HCT116 (cell line): ENCODE measurements around the gene P2RX3. TPM values are rescaled to one million over a fixed set of nuclear protein-coding genes. Genes with fewer than 3 reads are reported as not detected.

ENCODE experiments used
- ATAC-seq: fragments of 200-7000 bp; cut with Tn5 transposase; 2 replicates; pipeline ENCODE4 v1.9.1; 2020; ENCODE audit warnings: mild to moderate bottlenecking, moderate library complexity
- BruUV-seq: library from RNA; stranded (reverse); fragments of 400-500 nt; replicated peaks from 2 replicates; lab custom pipeline; 2021; lab: Mats Ljungman, UMichigan
- CTCF ChIA-PET: fragments of 300-600 bp; sonication (Branson Sonifier 250); formaldehyde crosslinking; loops from one replicate; lab custom pipeline; 2021; ENCODE audit warnings: antibody characterized with exemption; lab: Charles Lee
- POLR2A ChIA-PET: fragments of 300-600, 350-600 bp; sonication (Branson Sonifier 250); formaldehyde crosslinking; loops from one replicate; lab custom pipeline; 2021; ENCODE audit warnings: antibody characterized with exemption; lab: Charles Lee
- RAD21 ChIA-PET, 2 experiments: fragments of 300-600 bp; sonication (Branson Sonifier 250); formaldehyde crosslinking; loops; one replicate each; lab custom pipeline; 2023; ENCODE audit warnings: low total read pairs in 2 of 2; ENCODE audit not compliant: uncharacterized antibody in 2 of 2, unreplicated experiment in 2 of 2, low non-redundant PET in 1 of 2; lab: Charles Lee
- DNase-seq: peaks from one replicate; pipeline ENCODE4 v3.0.0-alpha.2; 2010; ENCODE audit warnings: low read depth, low spot score
- H2AFZ ChIP-seq: fragments of 200-600 bp; shearing (Covaris generic), sonication (generic); 2 replicates; pipeline ENCODE4 v1.6.1; 2017; ENCODE audit warnings: low read depth, mixed run types, mixed read lengths, antibody characterized with exemption, low read length; ENCODE audit not compliant: poor library complexity, severe bottlenecking
- H3K27ac ChIP-seq: 2 replicates; pipeline ENCODE4 v1.5.1; 2012; ENCODE audit warnings: low read depth, low read length
- H3K27me3 ChIP-seq: fragments of 200-600 bp; sonication (generic); 2 replicates; pipeline ENCODE4 v1.6.1; 2016; ENCODE audit warnings: mixed run types, low read length, mixed read lengths; ENCODE audit not compliant: insufficient read depth
- H3K36me3 ChIP-seq, 2 experiments: fragments of 200-500 bp in 1 of 2; fragments of 200-600 bp in 1 of 2; sonication (Bioruptor generic) in 1 of 2; sonication (generic) in 1 of 2; 2 replicates each; pipeline versions ENCODE4 v1.5.1 to v1.6.1; 2014 to 2016; ENCODE audit warnings: low read length in 2 of 2, inconsistent platforms in 1 of 2, mixed read lengths in 1 of 2, mixed run types in 1 of 2; ENCODE audit not compliant: insufficient read depth in 2 of 2, control insufficient read depth in 1 of 2
- H3K4me1 ChIP-seq, 2 experiments: fragments of 200-600 bp in 1 of 2; sonication (generic) in 1 of 2; 2 replicates each; pipeline versions ENCODE4 v1.5.1 to v1.6.1; 2012 to 2017; ENCODE audit warnings: low read length in 2 of 2, inconsistent platforms in 1 of 2, mild to moderate bottlenecking in 1 of 2, mixed read lengths in 1 of 2, mixed run types in 1 of 2, moderate library complexity in 1 of 2; ENCODE audit not compliant: insufficient read depth in 2 of 2, control insufficient read depth in 1 of 2
- H3K4me2 ChIP-seq: fragments of 200-600 bp; sonication (generic); 2 replicates; pipeline ENCODE4 v1.6.1; 2017; ENCODE audit warnings: mixed run types, low read length, mixed read lengths
- H3K4me3 ChIP-seq, 2 experiments: fragments of 200-600 bp in 1 of 2; sonication (generic) in 1 of 2; replicated peaks in 1 of 2; 2 replicates each; pipeline ENCODE4 v1.5.1; 2011 to 2016; ENCODE audit warnings: low read length in 2 of 2, control low read depth in 1 of 2, low read depth in 1 of 2, mild to moderate bottlenecking in 1 of 2, mixed read lengths in 1 of 2, mixed run types in 1 of 2
- H3K79me2 ChIP-seq: fragments of 200-600 bp; sonication (generic); 2 replicates; pipeline ENCODE4 v1.6.1; 2017; ENCODE audit warnings: mild to moderate bottlenecking, mixed run types, low read length, moderate library complexity, mixed read lengths; ENCODE audit not compliant: insufficient read depth
- H3K9ac ChIP-seq: fragments of 200-600 bp; sonication (generic); 2 replicates; pipeline ENCODE4 v1.6.1; 2016; ENCODE audit warnings: low read length, mixed read lengths
- H3K9me2 ChIP-seq: fragments of 200-600 bp; sonication (generic), shearing (Covaris generic); 2 replicates; pipeline ENCODE4 v1.6.1; 2017; ENCODE audit warnings: mixed run types, mild to moderate bottlenecking, moderate library complexity; ENCODE audit not compliant: insufficient read depth
- H3K9me3 ChIP-seq, 2 experiments: fragments of 200-500 bp in 1 of 2; fragments of 200-600 bp in 1 of 2; sonication (Bioruptor generic) in 1 of 2; sonication (generic) in 1 of 2; 2 replicates each; pipeline ENCODE4 v1.6.1; 2014 to 2017; ENCODE audit warnings: low read length in 2 of 2, mixed read lengths in 2 of 2, inconsistent platforms in 1 of 2, low read depth in 1 of 2, mild to moderate bottlenecking in 1 of 2, mixed run types in 1 of 2, moderate library complexity in 1 of 2; ENCODE audit not compliant: control insufficient read depth in 1 of 2, insufficient read depth in 1 of 2
- H4K20me1 ChIP-seq: fragments of 200-600 bp; sonication (generic), shearing (Covaris generic); 2 replicates; pipeline ENCODE4 v1.6.1; 2017; ENCODE audit warnings: mixed run types, mild to moderate bottlenecking, moderate library complexity; ENCODE audit not compliant: insufficient read depth
- EGR1 ChIP-seq: IDR thresholded peaks from 2 replicates; pipeline ENCODE4 v1.6.1; 2012; ENCODE audit warnings: low read depth
- EZH2phosphoT487 ChIP-seq: fragments of 200-600 bp; IDR thresholded peaks from 2 replicates; pipeline ENCODE4 v1.6.1; 2018; ENCODE audit warnings: antibody characterized with exemption, borderline replicate concordance
- FOSL1 ChIP-seq: IDR thresholded peaks from 2 replicates; pipeline ENCODE4 v1.6.1; 2012; ENCODE audit warnings: low read depth
- POLR2A ChIP-seq: IDR thresholded peaks from 2 replicates; pipeline ENCODE4 v1.7.0; 2011; ENCODE audit warnings: borderline replicate concordance; ENCODE audit not compliant: insufficient read depth, insufficient read length; ENCODE audit errors: extremely low read depth
- RAD21 ChIP-seq: IDR thresholded peaks from 2 replicates; pipeline ENCODE4 v1.6.1; 2012; ENCODE audit warnings: low read depth, mild to moderate bottlenecking
- SP1 ChIP-seq: IDR thresholded peaks from 2 replicates; pipeline ENCODE4 v1.6.1; 2012; ENCODE audit warnings: low read depth
- SRF ChIP-seq: IDR thresholded peaks from 2 replicates; pipeline ENCODE4 v1.6.1; 2012; ENCODE audit warnings: low read depth
- TCF7L2 ChIP-seq: IDR thresholded peaks from 2 replicates; pipeline ENCODE4 v1.7.0; 2011; ENCODE audit warnings: borderline replicate concordance, inconsistent platforms; ENCODE audit not compliant: insufficient read depth, insufficient read length; ENCODE audit errors: extremely low read depth
- YY1 ChIP-seq: IDR thresholded peaks from 2 replicates; pipeline ENCODE4 v1.6.1; 2011; ENCODE audit warnings: low read length, low read depth, moderate library complexity, mild to moderate bottlenecking; ENCODE audit not compliant: insufficient replicate concordance; ENCODE audit errors: extremely low read depth
- intact Hi-C: fragments of 100-400 bp; cut with micrococcal nuclease; formaldehyde crosslinking; loops from 2 replicates; pipeline ENCODE4 v1.10.0; 2022
- total RNA-seq: library from RNA; stranded (reverse); gene quantifications from one replicate; pipeline ENCODE4 v1.2.1, GENCODE V29; 2021; ENCODE audit not compliant: unreplicated experiment
- TF ChIP-seq, protein P1 (sequence below): IDR thresholded peaks from 2 replicates; pipeline ENCODE4 v1.6.1; 2012; ENCODE audit warnings: low read depth
- TF ChIP-seq, protein P2 (sequence below): IDR thresholded peaks from 2 replicates; pipeline ENCODE4 v1.6.1; 2012

Gene P2RX3
- total RNA-seq, 1 experiment from 2014 or later: not detected

DNA sequence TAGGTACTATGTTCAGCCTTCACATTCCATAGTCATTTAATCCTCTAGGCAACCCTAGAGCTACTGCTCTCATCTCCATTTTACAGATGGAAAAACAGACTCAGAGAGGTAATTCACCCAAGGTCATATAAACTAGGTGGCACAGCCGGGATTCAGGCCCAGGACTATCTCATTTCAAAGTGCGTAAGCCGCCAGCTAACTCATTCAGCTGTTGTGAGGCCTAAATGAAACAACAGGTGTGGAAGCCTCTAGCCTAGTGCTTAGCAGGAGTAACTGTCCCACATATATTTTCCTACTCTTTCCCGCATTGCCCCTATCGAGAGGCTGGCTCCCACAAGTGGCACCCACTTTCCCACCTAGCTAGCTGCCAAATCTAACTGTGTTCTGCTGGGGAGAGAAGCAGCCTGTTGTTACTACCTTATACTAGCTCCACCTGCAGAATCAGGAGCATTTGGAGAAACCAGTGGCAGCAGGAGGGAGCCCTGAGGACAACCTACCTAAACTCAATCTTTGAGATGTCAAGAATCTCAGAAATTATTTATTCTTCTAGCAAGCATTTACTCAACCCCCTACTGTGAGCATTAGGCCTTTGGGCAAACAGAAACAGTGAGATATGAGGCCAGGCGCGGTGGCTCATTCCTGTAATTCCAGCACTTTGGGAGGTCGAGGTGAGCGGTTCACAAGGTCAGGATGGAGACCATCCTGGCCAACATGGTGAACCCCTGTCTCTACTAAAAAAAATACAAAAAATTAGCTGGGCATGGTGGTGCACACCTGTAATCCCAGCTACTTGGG is 21.9 kb downstream of the P2RX3 start (continued):
- TF ChIP-seq SP1 (no peak), SRF (no peak), YY1 (no peak), TCF7L2 (no peak)
- TF ChIP-seq, protein P1, sequence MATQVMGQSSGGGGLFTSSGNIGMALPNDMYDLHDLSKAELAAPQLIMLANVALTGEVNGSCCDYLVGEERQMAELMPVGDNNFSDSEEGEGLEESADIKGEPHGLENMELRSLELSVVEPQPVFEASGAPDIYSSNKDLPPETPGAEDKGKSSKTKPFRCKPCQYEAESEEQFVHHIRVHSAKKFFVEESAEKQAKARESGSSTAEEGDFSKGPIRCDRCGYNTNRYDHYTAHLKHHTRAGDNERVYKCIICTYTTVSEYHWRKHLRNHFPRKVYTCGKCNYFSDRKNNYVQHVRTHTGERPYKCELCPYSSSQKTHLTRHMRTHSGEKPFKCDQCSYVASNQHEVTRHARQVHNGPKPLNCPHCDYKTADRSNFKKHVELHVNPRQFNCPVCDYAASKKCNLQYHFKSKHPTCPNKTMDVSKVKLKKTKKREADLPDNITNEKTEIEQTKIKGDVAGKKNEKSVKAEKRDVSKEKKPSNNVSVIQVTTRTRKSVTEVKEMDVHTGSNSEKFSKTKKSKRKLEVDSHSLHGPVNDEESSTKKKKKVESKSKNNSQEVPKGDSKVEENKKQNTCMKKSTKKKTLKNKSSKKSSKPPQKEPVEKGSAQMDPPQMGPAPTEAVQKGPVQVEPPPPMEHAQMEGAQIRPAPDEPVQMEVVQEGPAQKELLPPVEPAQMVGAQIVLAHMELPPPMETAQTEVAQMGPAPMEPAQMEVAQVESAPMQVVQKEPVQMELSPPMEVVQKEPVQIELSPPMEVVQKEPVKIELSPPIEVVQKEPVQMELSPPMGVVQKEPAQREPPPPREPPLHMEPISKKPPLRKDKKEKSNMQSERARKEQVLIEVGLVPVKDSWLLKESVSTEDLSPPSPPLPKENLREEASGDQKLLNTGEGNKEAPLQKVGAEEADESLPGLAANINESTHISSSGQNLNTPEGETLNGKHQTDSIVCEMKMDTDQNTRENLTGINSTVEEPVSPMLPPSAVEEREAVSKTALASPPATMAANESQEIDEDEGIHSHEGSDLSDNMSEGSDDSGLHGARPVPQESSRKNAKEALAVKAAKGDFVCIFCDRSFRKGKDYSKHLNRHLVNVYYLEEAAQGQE: no peak

DNA sequence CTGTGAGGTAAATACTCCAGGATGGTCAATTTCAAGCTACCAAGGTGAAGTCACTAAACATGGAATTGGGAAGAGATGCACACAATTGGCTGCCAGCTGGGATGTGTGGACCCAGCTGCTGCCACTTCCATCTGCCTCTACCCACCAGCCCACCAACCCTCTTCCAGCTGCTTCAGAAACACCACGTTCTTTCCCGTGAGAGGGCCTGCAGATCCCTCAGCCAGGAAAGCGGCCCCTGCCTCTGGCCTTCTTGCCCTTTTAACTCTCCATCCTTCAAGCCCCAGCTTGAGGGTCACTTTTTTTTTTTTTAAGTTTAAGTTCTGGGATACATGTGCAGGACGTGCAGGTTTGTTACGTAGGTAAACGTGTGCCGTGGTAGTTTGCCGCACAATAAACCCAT is 22.8 kb downstream of the P2RX3 start:
- H4K20me1 ChIP-seq: no peaks in the 10 kb centered on the region
- no peaks in the 10 kb centered on the region for H3K9me2 ChIP-seq
- H3K27me3 ChIP-seq: 0 out of 2 replicates have a peak, but pooled peaks cover 5% of the 10 kb centered on the region
- H3K36me3 ChIP-seq: no peaks in the 10 kb centered on the region
- POLR2A ChIA-PET: interaction anchor here (1.5 kb wide), 1 partner anchor 9 kb away, joined by 3 read pairs; no protein-coding TSS in a partner anchor
- no peaks in the 10 kb centered on the region for H3K9me3 ChIP-seq
- no peak for ATAC-seq
- H3K4me2 ChIP-seq: no peak overlapping the region
- CTCF ChIA-PET: interaction anchor here (1.0 kb wide), 1 partner anchor 11 kb away, joined by 3 read pairs; no protein-coding TSS in a partner anchor
- H3K4me3 ChIP-seq: no peak overlapping the region
- TF ChIP-seq, protein P2, sequence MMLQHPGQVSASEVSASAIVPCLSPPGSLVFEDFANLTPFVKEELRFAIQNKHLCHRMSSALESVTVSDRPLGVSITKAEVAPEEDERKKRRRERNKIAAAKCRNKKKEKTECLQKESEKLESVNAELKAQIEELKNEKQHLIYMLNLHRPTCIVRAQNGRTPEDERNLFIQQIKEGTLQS: no peak
- TF ChIP-seq POLR2A (no peak), EZH2phosphoT487 (no peak), EGR1 (no peak), FOSL1 (no peak), RAD21 (no peak), YY1 (no peak)
- TF ChIP-seq, protein P1: no peak
- H3K27ac ChIP-seq: no peak overlapping the region
- no peak overlapping the region for H3K9ac ChIP-seq
- H3K79me2 ChIP-seq: no peaks in the 10 kb centered on the region
- no peak for DNase-seq
- no TSS peak for BruUV-seq
- H3K4me1 ChIP-seq: no peaks in the 10 kb centered on the region
- no peak overlapping the region for H2AFZ ChIP-seq
- RAD21 ChIA-PET: no interaction called here
- intact Hi-C loops: no loop called here
